ENCODE measurements around the gene CAPS2.

CAPS2 gene

DNA sequence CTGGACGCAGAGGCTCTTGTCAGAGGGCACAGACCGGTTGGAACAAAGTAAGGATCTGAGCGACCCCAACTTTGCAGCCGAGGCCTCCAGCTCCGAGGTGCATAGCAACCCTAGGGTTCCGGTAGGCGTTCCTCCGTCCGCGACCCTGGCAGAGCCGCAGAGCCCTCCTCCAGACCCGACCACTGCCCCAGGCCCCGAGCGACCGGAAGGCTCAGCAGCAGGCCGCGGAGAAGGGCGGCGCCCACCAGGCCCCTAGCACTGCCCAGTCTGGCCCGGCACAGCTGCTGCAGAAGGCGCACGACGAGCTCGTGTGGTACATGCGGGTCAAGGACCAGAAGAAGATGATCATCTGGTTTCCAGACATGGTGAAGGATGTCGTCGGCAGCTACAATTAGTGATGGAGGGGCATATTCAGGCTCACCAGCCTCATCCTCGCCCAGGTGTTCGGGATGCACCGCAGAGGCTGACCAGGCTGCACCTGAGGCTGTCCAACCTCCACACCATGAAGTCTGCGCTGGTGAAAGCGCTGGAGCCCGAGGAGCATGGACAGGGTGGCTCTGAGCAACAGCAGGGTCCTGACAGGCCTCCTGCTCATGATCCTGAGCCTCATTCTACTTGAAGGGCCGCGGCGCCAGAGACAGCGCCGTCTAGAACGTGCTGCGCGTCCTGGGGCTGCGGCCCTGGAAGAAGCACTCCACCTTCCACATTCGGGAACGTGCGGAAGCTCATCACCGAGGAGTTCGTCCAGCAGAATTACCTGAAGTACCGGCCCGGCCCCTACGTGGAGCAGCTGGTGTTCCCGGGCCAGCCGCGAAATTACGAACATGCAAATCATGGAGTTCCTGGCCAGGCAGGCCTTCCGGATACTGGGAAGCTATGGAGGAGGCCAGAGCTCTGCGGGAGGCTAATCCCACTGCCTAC is 24.5 kb downstream of the CAPS2 start:
- FAIRE-seq (no peak), DNase-seq (ENCODE audit: insufficient read length, low spot score) (no peak)

DNA sequence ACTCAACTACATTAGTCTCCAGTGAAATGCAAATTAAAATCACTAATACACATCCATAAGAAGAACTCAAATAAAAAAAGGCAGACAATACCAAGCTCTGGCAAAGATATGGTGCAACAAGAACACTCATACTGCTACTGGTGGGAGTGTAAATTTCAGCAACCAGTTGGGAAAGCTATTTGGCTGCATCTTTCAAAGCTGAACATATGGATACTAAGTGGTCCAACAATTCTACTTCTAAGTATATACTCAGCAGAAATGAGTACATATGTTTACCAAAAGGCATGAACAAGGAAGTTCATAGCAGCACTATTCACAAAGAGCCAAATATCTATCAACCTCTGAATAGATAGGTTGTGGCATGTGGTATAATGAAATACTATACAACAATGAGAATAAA is 27.3 kb downstream of the CAPS2 start:
- FAIRE-seq (no peak), DNase-seq (ENCODE audit: insufficient read length, low spot score) (no peak)

DNA sequence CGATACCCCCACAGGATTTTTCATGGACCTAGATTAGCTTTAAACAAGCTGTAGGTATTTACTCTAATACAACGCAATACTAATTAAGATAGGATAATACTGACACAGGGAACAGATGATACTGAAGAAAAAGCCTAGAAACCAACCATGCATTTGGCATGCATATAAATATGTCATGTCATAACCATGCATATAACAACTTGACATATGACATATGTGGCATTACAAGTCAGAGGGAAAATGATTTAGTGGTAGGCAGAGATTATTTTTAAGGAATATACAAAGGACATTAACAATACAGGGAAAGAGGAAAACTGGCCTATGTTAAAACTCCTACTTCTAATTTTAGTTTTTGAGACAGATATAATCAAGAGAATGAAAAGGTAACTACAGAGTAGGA is 27.9 kb downstream of the CAPS2 start:
- FAIRE-seq: no peak
- DNase-seq (ENCODE audit: insufficient read length, low spot score): no peak

DNA sequence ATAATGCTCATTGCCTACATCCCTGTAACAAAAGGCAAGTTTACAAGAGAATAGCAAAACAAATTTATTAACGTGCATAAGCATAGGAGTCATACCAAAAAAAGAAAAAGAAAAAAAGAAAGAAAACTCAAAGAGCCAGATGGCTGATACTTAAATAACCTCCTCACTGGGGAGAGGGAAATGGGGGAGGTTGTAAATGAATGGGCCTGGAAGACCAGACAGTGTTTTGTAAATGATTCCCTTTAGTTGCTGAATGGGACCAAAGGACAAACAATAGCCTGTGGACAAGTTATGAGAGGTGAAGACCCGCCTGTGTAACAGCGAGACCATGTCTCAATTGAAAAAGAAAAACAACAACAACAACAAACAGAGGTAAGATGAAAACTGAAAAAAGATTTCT is 35.3 kb downstream of the CAPS2 start:
- no peak for DNase-seq (ENCODE audit: insufficient read length, low spot score)

DNA sequence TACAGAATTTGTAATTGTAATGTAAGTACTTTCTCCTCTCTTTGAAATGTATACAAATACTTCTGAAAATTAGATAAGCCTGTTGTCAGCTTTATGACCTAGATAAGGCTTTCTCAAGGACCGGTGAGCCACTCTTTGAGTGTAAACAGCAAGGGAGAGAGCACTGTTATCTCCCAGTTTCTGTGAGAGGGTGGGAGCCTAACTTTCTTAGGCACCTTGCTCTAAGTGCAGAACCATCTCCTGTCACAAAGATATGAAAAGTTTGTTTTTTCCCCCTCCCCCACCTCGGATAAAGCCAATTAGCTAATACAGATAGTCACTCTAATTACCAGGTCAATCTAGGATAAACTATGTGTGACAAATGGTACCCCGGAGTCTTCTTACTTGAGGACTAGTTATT is 35.8 kb downstream of the CAPS2 start:
- FAIRE-seq (no peak), DNase-seq (ENCODE audit: insufficient read length, low spot score) (no peak)

More for the DNA sequence above, 35.3 kb downstream of the CAPS2 start:
- no peak for FAIRE-seq

DNA sequence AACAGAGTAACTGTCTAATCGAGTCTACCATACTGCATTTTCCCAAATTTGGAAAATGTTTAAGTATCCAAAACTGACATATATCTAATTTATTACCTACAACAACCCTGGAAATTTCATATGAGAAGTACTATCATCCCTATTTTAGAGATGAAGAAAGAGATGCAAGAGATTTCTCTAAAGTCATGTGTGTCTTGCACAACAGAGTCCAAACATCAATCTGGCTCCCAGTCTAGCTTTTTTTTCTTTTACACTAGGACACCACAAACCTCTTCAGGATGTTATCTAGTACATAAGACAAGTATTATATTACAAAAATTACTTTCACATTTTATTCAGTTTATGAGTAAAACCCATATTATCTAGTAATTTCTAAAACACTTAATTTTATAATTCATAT is 39.1 kb downstream of the CAPS2 start:
- no peak for FAIRE-seq
- DNase-seq (ENCODE audit: insufficient read length, low spot score): no peak

DNA sequence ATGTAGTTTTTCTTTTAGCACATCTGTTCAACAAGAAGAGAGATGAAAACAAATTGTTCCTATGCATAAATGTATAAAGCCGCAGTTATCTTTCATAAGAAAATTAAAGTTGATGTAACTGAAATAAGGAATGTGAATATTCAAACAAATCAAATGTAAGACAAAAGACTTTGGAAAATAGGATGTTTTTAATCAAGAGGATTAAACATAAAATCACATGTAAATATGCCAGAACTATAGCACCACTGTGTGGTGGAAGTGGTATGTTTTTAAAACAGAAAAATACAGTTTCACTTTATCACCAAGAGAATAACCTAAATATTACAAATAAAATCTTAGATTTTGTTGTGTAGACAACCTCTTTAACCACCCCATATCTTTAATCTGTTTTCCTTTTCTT is 40.4 kb downstream of the CAPS2 start:
- FAIRE-seq (no peak), DNase-seq (ENCODE audit: insufficient read length, low spot score) (no peak)

DNA sequence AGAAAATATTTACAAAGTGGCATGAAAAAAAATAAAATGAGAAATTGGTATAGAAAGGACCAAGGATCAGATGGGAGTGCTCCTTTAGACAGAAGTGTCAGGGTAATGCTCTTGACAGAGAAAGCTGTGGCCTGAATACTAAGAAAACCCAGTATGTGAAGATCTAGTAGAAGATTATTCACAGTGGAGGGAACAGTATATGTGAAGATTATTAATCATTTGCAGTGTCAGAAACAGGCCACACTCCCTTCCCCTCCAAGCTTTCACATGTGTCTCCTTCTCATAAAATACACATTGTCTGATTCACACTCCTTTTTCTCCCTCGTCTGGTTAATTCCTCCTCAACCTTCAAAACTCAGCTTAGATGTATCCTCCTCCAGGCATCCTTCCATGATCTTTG is 41.3 kb downstream of the CAPS2 start:
- no peak for DNase-seq (ENCODE audit: insufficient read length, low spot score)
- FAIRE-seq: no peak

DNA sequence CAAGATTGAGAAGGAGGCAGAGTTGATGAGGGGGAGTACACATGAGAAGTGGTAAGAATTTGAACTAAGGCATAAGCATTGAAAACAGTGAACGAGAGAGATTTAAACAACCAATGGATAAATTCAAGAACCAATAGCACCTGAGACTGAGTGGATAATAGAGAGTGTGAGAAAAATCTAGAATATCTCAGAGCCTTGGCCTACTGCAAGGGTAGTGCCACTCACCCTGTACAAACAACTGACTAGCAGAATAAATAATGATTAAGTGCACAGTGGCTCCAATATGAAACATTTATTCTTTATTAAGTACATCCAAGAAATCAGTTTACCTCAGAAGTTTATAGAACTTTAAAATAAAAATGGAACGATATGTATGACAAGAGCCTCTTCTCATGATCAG is 54.4 kb downstream of the CAPS2 start:
- DNase-seq (ENCODE audit: insufficient read length, low spot score): no peak
- FAIRE-seq: no peak

DNA sequence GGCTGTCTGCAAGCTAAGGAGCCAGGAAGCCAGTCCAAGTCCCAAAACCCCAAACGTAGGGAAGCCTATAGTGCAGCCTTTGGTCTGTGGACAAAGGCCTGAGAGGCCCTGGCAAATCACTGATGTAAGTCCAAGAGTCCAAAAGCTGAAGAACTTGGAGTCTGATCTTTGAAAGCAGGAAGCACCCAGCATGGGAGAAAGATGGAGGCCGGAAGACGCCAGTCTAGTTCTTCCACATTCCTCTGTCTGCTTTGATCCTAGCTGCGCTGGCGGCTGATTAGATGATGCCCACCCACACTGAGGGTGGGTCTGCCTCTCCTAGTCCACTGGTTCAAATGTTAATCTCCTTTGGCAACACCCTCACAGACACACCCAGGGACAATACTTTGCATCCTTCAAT is 58.5 kb downstream of the CAPS2 start:
- no peak for FAIRE-seq
- no peak for DNase-seq (ENCODE audit: insufficient read length, low spot score)

DNA sequence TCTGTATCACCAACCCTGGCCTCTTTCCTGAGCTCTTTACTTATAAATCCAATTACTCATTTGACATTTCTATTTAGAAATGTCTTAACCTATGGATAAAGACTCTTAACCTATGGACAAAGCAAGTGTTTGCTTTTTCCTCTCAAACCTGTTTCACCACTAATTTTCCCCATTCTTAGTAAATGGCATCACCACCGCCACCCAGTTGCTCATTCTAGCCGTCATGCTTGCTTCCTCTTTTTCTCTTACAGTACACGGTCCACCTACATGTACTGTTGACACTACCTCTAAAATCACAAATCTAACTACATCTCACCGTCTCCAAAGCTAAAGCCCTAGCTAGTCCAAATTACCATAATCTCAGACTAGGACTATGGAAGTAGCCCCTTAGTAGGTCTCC is 60.0 kb downstream of the CAPS2 start:
- no peak for FAIRE-seq
- DNase-seq (ENCODE audit: insufficient read length, low spot score): no peak

DNA sequence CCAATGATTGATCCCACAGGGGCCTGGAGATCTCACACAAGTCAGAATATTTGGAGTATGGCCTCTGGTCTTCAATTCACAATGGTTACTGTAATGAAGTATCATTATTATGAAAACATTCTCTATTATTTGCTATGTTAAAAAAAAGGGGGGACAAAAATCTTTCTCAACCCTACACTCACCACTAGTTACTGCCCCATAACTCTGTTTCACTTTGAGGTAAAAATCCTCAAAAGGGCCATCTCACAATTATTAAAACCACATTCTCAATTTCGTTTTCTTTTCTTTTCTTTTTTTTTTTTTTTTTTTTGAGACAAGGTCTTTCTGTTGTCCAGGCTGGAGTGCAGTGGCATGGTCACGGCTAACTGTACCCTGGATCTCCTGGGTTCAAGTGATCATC is 60.9 kb downstream of the CAPS2 start:
- no peak for DNase-seq (ENCODE audit: insufficient read length, low spot score)
- FAIRE-seq: no peak

DNA sequence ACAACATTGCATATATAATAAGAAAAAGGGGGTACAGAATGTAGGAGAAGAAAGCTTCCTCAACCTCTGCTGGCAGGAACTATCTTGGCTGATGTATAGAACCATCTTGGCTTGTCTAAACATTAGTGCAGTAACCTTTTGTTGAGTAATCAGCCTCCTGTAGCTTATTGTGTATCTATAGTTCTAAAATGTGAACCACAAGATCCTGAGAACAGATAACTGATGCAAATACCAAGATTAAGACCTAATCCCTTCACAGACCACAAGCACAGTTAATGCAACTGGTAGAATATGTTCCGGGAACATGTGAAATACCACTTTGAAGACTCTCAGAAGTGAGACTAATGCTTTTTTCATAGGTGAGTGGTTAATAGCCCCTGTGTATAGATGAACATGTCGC is 69.8 kb downstream of the CAPS2 start:
- no peak for FAIRE-seq
- DNase-seq (ENCODE audit: insufficient read length, low spot score): no peak

DNA sequence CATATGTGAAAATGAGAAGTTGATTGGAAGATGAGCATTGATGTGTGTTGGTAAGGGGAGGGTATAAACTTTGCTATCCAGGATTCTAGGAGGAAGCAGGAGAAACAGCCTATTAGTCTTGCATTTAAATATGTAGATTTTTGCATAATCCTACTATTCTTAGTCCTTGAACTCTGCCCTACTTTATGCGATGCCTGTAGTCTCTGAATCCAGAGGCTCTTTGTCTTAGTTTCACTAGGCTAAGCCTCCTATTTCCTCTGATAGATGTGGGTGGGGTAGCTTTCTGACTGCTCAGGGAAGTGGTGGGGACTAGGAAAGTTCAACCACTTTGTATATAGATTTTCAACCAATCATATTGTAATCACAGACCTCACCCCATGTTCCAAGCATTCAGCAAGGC is 71.0 kb downstream of the CAPS2 start:
- no peak for FAIRE-seq
- no peak for DNase-seq (ENCODE audit: insufficient read length, low spot score)

DNA sequence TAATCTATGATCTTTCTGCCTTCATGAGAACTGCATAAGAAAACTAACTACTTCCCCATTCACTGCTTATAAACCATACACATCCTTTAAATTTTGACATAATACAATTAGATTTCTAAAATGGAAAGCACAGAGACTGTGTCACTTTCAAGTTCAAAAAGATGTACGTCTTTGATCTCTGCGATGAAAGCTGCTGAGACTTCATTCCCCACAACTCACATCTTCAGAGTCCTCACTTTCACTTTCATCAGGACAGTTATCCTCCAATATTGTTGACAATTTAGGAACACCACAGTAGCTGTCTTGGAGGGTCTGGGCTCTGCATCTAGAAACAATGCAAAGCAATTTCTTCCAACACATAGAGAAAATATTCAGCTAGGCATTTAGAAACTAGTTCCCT is 72.6 kb downstream of the CAPS2 start:
- DNase-seq (ENCODE audit: insufficient read length, low spot score): no peak

DNA sequence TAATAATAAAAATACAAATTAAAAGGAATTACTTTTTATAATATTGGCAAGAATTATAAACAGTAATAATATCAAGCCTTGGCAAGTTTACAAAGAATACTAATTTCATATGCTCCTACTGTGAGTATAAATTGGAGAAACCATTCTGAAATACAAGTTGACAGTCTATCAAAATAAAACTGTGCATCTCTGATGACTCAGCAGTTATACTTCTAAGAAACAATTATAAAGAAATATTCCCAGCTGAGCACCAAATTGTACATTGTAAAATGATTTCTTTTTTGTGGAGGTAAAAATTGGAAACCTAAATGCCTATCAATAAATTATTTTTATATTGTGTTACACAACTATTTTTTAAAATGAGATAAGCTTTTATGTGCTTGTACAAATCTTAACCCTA is 85.0 kb downstream of the CAPS2 start:
- FAIRE-seq: no peak

More for the DNA sequence above, 72.6 kb downstream of the CAPS2 start:
- FAIRE-seq: no peak

DNA sequence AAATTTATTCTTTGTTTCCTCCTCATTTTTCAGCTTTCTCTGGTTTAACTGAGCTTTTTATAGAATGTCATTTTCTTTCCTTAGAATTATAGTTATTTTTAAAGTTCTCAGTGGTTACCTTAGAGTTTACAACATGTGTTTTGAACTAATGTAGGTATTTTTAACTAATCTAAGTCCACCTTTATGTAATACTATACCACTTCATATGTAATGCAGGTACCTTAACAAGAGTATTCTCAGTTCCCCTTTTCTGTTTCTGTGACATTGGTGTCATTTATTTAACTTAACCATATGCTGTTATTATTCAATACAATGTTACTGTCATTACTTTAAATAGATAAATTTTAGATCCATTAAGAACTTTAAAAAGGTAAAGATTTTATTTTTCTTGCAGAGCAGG is 90.1 kb downstream of the CAPS2 start:
- DNase-seq (ENCODE audit: insufficient read length, low spot score): no peak
- FAIRE-seq: no peak

More for the DNA sequence above, 85.0 kb downstream of the CAPS2 start:
- DNase-seq (ENCODE audit: insufficient read length, low spot score): no peak

DNA sequence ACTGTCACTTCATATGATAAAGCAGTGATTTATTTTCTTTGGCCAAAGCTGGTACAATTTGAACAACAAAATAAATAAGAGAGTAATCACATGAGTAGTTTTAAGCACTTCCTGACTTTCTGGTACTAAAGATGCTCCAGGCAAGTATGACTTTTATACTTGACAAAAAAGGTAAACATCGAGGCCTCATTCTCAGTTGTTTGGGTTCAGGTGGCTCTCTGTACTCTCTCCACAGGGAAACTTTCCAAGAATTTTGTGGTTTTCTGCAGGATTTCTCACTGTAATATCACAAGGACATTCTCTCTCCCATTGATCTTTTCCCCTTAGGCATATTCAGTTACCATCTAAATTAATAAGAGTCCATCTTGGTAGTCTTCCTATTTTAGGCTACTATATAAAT is 93.9 kb downstream of the CAPS2 start:
- FAIRE-seq: no peak
- DNase-seq (ENCODE audit: insufficient read length, low spot score): peak; percentile 5

DNA sequence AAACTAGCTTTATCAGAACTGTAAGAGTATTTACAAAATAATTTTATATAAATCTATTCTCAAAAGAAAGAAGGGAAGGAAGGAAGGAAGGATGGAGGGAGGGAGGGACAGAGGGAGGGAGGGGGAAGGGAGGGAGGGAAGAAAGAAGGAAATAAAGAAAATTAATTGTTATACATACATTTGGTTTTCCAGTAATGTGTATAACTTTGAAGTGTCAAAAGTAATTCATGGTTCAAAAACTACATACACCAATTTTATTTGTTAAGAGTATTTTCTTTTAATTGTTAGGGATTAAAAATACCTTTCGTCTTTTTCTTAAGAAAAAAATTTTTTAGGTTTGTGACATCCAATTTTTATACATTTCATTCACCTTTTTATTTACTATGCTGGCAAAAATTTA is 103.0 kb downstream of the CAPS2 start:
- DNase-seq (ENCODE audit: insufficient read length, low spot score) (no peak), FAIRE-seq (no peak)

All from HTR-8/SVneo (cell line).